PC-9 (cell line): ENCODE results near the gene ATG4B. TPM values are rescaled to one million over a fixed set of nuclear protein-coding genes. Genes with fewer than 3 reads are reported as not detected.

ENCODE experiments used
- BruUV-seq: library from RNA; stranded (reverse); fragments of 400-500 nt; replicated peaks from 2 replicates; lab custom pipeline; 2021; lab: Mats Ljungman, UMichigan
- CTCF ChIA-PET: fragments of 300-600 bp; sonication (Branson Sonifier 250); formaldehyde crosslinking; loops from one replicate; lab custom pipeline; 2022; ENCODE audit warnings: antibody characterized with exemption; lab: Charles Lee
- POLR2A ChIA-PET: fragments of 300-600 bp; sonication (Branson Sonifier 250); formaldehyde crosslinking; loops from one replicate; lab custom pipeline; 2022; ENCODE audit warnings: antibody characterized with exemption; ENCODE audit not compliant: unreplicated experiment; lab: Charles Lee
- DNase-seq, 2 experiments: peaks; one replicate each; pipeline versions ENCODE4 v3.0.0 to v3.0.0-alpha.2; 2015 to 2022; ENCODE audit warnings: mixed read lengths in 1 of 2
- H2AFZ ChIP-seq: fragments of 200-600 bp; sonication (generic); 2 replicates; pipeline ENCODE4 v1.8.1; 2017; ENCODE audit warnings: antibody characterized with exemption
- H3F3A ChIP-seq: fragments of 200-600 bp; sonication (generic); 2 replicates; pipeline ENCODE4 v1.8.1; 2017; ENCODE audit warnings: antibody characterized with exemption, mild to moderate bottlenecking, low read depth; ENCODE audit not compliant: insufficient read depth
- H3K27ac ChIP-seq: fragments of 200-600 bp; sonication (generic); 2 replicates; pipeline ENCODE4 v1.6.1; 2016; ENCODE audit warnings: mixed run types
- H3K27me3 ChIP-seq: fragments of 200-600 bp; sonication (generic); 2 replicates; pipeline ENCODE4 v1.6.1; 2016; ENCODE audit warnings: low read depth, mixed run types; ENCODE audit not compliant: insufficient read depth
- H3K36me3 ChIP-seq: fragments of 200-600 bp; sonication (generic); 2 replicates; pipeline ENCODE4 v1.6.1; 2016; ENCODE audit warnings: low read depth, mixed run types
- H3K4me1 ChIP-seq: fragments of 200-600 bp; sonication (generic); replicated peaks from 2 replicates; pipeline ENCODE4 v1.6.1; 2016; ENCODE audit warnings: mixed run types; ENCODE audit not compliant: insufficient read depth
- H3K4me2 ChIP-seq: fragments of 200-600 bp; sonication (generic); 2 replicates; pipeline ENCODE4 v1.6.1; 2017; ENCODE audit warnings: mixed run types
- H3K4me3 ChIP-seq: fragments of 200-600 bp; sonication (generic); 2 replicates; pipeline ENCODE4 v1.6.1; 2016; ENCODE audit warnings: mixed run types
- H3K79me2 ChIP-seq: fragments of 200-600 bp; sonication (generic); 2 replicates; pipeline ENCODE4 v1.6.1; 2017; ENCODE audit warnings: low read depth, mixed run types
- H3K9me2 ChIP-seq: fragments of 200-600 bp; sonication (generic); 2 replicates; pipeline ENCODE4 v1.8.1; 2017; ENCODE audit warnings: mild to moderate bottlenecking; ENCODE audit not compliant: insufficient read depth
- H3K9me3 ChIP-seq: fragments of 200-600 bp; sonication (generic); 2 replicates; pipeline ENCODE4 v1.8.1; 2016; ENCODE audit warnings: low read depth; ENCODE audit not compliant: insufficient read depth
- H4K20me1 ChIP-seq: fragments of 200-600 bp; sonication (generic); 2 replicates; pipeline ENCODE4 v1.8.1; 2017; ENCODE audit not compliant: insufficient read depth
- EZH2 ChIP-seq: fragments of 200-600 bp; sonication (generic); IDR thresholded peaks from 2 replicates; pipeline ENCODE4 v1.8.0; 2017; ENCODE audit warnings: antibody characterized with exemption, low read depth
- intact Hi-C: fragments of 100-400 bp; cut with micrococcal nuclease; formaldehyde crosslinking; loops from one replicate; pipeline ENCODE4 v1.10.0; 2022; ENCODE audit not compliant: unreplicated experiment
- total RNA-seq: library from RNA; stranded (reverse); gene quantifications from 2 replicates; pipeline ENCODE4 v1.2.3, GENCODE V29; 2021
- TF ChIP-seq, protein P1 (sequence below): fragments of 200-600 bp; sonication (generic); conservative IDR thresholded peaks from 2 replicates; pipeline ENCODE4 v1.6.1; 2017; ENCODE audit warnings: mixed run types, antibody characterized with exemption, mild to moderate bottlenecking, moderate library complexity

ATG4B gene
- total RNA-seq, 1 experiment from 2014 or later, result 162 TPM

GRCh38 chr2:241597561-241597960 is 39.9 kb upstream of the ATG4B start:
- Histone ChIP-seq H3K4me1 (no peaks in the 10 kb centered on the region), H3K4me2 (no peak overlapping the region), H3F3A (peaks cover 13% of the 10 kb centered on the region; the same call in 1 of the 2 replicates), H3K27me3 (no peaks in the 10 kb centered on the region), H4K20me1 (peaks cover 9% of the 10 kb centered on the region), H3K9me3 (no peaks in the 10 kb centered on the region), H3K4me3 (no peak overlapping the region), H2AFZ (no peak overlapping the region), H3K27ac (no peak overlapping the region), H3K79me2 (no peaks in the 10 kb centered on the region), H3K36me3 (no peaks in the 10 kb centered on the region; the same call in 1 of the 2 replicates), H3K9me2 (no peaks in the 10 kb centered on the region)
- no peak for DNase-seq
- CTCF ChIA-PET, result interaction anchor here (0.6 to 1.7 kb wide), 5 partner anchors 17 to 281 kb away, joined by 3 to 12 read pairs (median 4); no protein-coding TSS in a partner anchor
- POLR2A ChIA-PET, result interaction anchor here (0.6 kb wide), 1 partner anchor 167 kb away, joined by 3 read pairs; no protein-coding TSS in a partner anchor
- intact Hi-C loops, result loop anchor here (5.0 kb wide), 3 partner anchors 35 to 240 kb away; partner anchors contain the start of genes FARP2 and STK25
- TF ChIP-seq, protein P1, sequence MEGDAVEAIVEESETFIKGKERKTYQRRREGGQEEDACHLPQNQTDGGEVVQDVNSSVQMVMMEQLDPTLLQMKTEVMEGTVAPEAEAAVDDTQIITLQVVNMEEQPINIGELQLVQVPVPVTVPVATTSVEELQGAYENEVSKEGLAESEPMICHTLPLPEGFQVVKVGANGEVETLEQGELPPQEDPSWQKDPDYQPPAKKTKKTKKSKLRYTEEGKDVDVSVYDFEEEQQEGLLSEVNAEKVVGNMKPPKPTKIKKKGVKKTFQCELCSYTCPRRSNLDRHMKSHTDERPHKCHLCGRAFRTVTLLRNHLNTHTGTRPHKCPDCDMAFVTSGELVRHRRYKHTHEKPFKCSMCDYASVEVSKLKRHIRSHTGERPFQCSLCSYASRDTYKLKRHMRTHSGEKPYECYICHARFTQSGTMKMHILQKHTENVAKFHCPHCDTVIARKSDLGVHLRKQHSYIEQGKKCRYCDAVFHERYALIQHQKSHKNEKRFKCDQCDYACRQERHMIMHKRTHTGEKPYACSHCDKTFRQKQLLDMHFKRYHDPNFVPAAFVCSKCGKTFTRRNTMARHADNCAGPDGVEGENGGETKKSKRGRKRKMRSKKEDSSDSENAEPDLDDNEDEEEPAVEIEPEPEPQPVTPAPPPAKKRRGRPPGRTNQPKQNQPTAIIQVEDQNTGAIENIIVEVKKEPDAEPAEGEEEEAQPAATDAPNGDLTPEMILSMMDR, result no peak
- no peak for TF ChIP-seq EZH2
- BruUV-seq, result no TSS peak

DNA sequence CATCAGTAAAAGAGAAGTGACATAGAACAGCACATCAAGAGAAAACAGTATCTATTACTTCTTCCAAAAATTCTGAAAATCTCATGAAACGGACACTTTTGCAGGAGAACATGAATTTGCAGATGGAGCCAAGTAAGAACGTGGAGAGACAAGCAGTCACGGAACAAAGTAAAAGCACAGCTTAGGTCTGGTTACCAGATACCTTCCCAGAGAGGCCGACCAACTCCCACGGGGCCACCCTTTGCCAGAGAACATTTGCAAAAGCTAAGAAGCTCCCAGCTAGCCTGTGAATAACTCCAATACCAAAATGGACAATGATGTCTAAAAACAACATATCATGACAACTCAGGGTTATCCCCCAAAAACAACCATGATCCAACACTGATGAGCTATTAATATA is 39.4 kb upstream of the ATG4B start:
- POLR2A ChIA-PET, result interaction anchor here (0.6 kb wide), 1 partner anchor 168 kb away, joined by 3 read pairs; no protein-coding TSS in a partner anchor
- TF ChIP-seq EZH2, result no peak
- TF ChIP-seq, protein P1, result no peak
- H3K36me3 ChIP-seq, result no peaks in the 10 kb centered on the region; the same call in 1 of the 2 replicates
- no peak overlapping the region for H3K27ac ChIP-seq
- H3K9me3 ChIP-seq, result no peaks in the 10 kb centered on the region
- no peak overlapping the region for H3K4me3 ChIP-seq
- H4K20me1 ChIP-seq, result peaks cover 9% of the 10 kb centered on the region
- no peaks in the 10 kb centered on the region for H3K79me2 ChIP-seq
- no peak overlapping the region for H2AFZ ChIP-seq
- no peak overlapping the region for H3K4me2 ChIP-seq
- CTCF ChIA-PET, result interaction anchor here (0.6 to 1.7 kb wide), 10 partner anchors 18 to 704 kb away, joined by 3 to 12 read pairs (median 4); no protein-coding TSS in a partner anchor
- no peaks in the 10 kb centered on the region for H3K4me1 ChIP-seq
- peaks cover 13% of the 10 kb centered on the region; the same call in 1 of the 2 replicates for H3F3A ChIP-seq
- no TSS peak for BruUV-seq
- DNase-seq, result no peak
- intact Hi-C loops, result loop anchor here (1.0 to 5.0 kb wide), 5 partner anchors 36 to 747 kb away; partner anchors contain the start of genes FARP2 and STK25
- H3K27me3 ChIP-seq, result no peaks in the 10 kb centered on the region
- no peaks in the 10 kb centered on the region for H3K9me2 ChIP-seq

DNA sequence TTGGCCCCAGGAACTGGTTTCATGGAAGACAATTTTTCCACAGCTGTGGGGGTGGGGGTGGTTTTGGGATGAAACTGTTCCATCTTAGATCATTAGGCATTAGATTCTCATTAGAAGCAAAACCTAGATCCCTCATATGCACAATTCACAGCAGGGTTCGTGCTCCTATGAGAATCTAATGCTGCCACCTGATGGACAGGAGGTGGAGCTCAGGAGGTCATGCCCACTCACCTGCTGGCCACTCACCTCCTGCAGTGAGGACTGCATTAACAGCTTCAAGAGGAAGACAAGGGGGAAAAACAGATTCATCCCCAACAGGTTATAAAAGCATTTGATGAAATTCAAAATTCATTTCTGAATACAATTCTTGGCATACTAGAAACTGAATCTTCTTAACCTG is 39.0 kb upstream of the ATG4B start:
- H3K36me3 ChIP-seq, result no peaks in the 10 kb centered on the region; the same call in 1 of the 2 replicates
- no peaks in the 10 kb centered on the region for H3K79me2 ChIP-seq
- H3K4me1 ChIP-seq, result no peaks in the 10 kb centered on the region
- peaks cover 13% of the 10 kb centered on the region; the same call in 1 of the 2 replicates for H3F3A ChIP-seq
- no peak overlapping the region for H2AFZ ChIP-seq
- no peak for TF ChIP-seq EZH2
- TF ChIP-seq, protein P1, result peak; percentile 61; the same call in 1 of the 2 replicates
- peaks cover 9% of the 10 kb centered on the region for H4K20me1 ChIP-seq
- CTCF ChIA-PET, result interaction anchor here (0.6 to 1.7 kb wide), 12 partner anchors 10 to 704 kb away, joined by 3 to 12 read pairs (median 4); no protein-coding TSS in a partner anchor
- intact Hi-C loops, result loop anchor here (1.0 to 5.0 kb wide), 5 partner anchors 36 to 747 kb away; partner anchors contain the start of genes FARP2 and STK25
- no peak overlapping the region for H3K27ac ChIP-seq
- POLR2A ChIA-PET, result interaction anchor here (0.5 to 0.6 kb wide), 2 partner anchors 98 to 168 kb away, joined by 3 read pairs; no protein-coding TSS in a partner anchor
- peak; percentile 48 to 64 for DNase-seq
- no peaks in the 10 kb centered on the region for H3K27me3 ChIP-seq
- no TSS peak for BruUV-seq
- no peaks in the 10 kb centered on the region for H3K9me2 ChIP-seq
- no peak overlapping the region for H3K4me3 ChIP-seq
- H3K9me3 ChIP-seq, result no peaks in the 10 kb centered on the region
- H3K4me2 ChIP-seq, result no peak overlapping the region
